CD14-positive monocyte (primary cell): ENCODE results near the gene COPE. TPM values are rescaled to one million over a fixed set of nuclear protein-coding genes. Genes with fewer than 3 reads are reported as not detected.

Experiments used
- DNase-seq, 3 donors: peaks; one replicate each; pipeline ENCODE4 v3.0.0-alpha.2; 2011 to 2022
- H2AFZ ChIP-seq: 2 replicates; pipeline ENCODE4 v1.6.0; 2012; ENCODE audit warnings: mild to moderate bottlenecking, low read depth, low read length, inconsistent platforms; ENCODE audit not compliant: insufficient read depth, poor library complexity, severe bottlenecking
- H3K27ac ChIP-seq, 2 donors: 1 replicate in 1 of 2; 2 replicates in 1 of 2; pipeline ENCODE4 v1.5.1; 2012 to 2013; ENCODE audit warnings: low read length in 2 of 2, control low read depth in 1 of 2, inconsistent platforms in 1 of 2, low read depth in 1 of 2, mild to moderate bottlenecking in 1 of 2
- H3K27me3 ChIP-seq, 2 donors: one replicate each; pipeline versions ENCODE4 v1.6.0 to v1.6.1; 2011 to 2013; ENCODE audit warnings: low read length in 2 of 2; ENCODE audit not compliant: control insufficient read depth in 2 of 2, insufficient read depth in 2 of 2
- H3K36me3 ChIP-seq, 2 donors: replicated peaks in 1 of 2; 1 replicate in 1 of 2; 2 replicates in 1 of 2; pipeline versions ENCODE4 v1.5.1 to v1.6.1; 2012 to 2013; ENCODE audit warnings: low read length in 2 of 2, control low read depth in 1 of 2, inconsistent platforms in 1 of 2, mild to moderate bottlenecking in 1 of 2; ENCODE audit not compliant: insufficient read depth in 2 of 2, control insufficient read depth in 1 of 2
- H3K4me1 ChIP-seq, 2 donors: 1 replicate in 1 of 2; 2 replicates in 1 of 2; pipeline versions ENCODE4 v1.5.1 to v1.6.1; 2012 to 2013; ENCODE audit warnings: low read length in 2 of 2, control low read depth in 1 of 2, inconsistent platforms in 1 of 2, mild to moderate bottlenecking in 1 of 2, moderate library complexity in 1 of 2; ENCODE audit not compliant: insufficient read depth in 2 of 2, control insufficient read depth in 1 of 2
- H3K4me2 ChIP-seq: replicated peaks from 2 replicates; pipeline ENCODE3; 2012; ENCODE audit warnings: low read length, moderate library complexity, mild to moderate bottlenecking; ENCODE audit not compliant: poor library complexity, severe bottlenecking; ENCODE audit errors: extremely low read depth
- H3K4me3 ChIP-seq, 3 experiments: fragments of 200-600 bp in 1 of 3; sonication (generic) in 1 of 3; replicated peaks in 1 of 3; 1 replicate in 2 of 3; 2 replicates in 1 of 3; pipeline ENCODE4 v1.5.1; 2011 to 2013; ENCODE audit warnings: low read length in 3 of 3, mild to moderate bottlenecking in 3 of 3, control low read depth in 2 of 3, low read depth in 2 of 3, inconsistent platforms in 1 of 3, moderate library complexity in 1 of 3
- H3K79me2 ChIP-seq: 2 replicates; pipeline ENCODE4 v1.6.0; 2012; ENCODE audit warnings: mild to moderate bottlenecking, control low read depth, inconsistent platforms, low read length, moderate library complexity; ENCODE audit not compliant: insufficient read depth
- H3K9ac ChIP-seq: 2 replicates; pipeline ENCODE4 v1.6.0; 2017; ENCODE audit warnings: low read length, mild to moderate bottlenecking; ENCODE audit not compliant: insufficient read depth, poor library complexity, severe bottlenecking
- H3K9me3 ChIP-seq, 2 donors: replicated peaks in 1 of 2; 1 replicate in 1 of 2; 2 replicates in 1 of 2; pipeline versions ENCODE4 v1.5.1 to v1.6.1; 2012 to 2013; ENCODE audit warnings: low read length in 2 of 2, control low read depth in 1 of 2; ENCODE audit not compliant: control insufficient read depth in 1 of 2, insufficient read depth in 1 of 2
- H4K20me1 ChIP-seq: 2 replicates; pipeline ENCODE4 v1.6.0; 2012; ENCODE audit warnings: mild to moderate bottlenecking, low read length, control low read depth, moderate library complexity; ENCODE audit not compliant: insufficient read depth
- H3K27ac Mint-ChIP-seq, 7 donors: one replicate each; pipeline ENCODE4 v1.8.0; 2020; ENCODE audit warnings: mild to moderate bottlenecking in 7 of 7, mixed read lengths in 7 of 7, moderate library complexity in 6 of 7, inconsistent platforms in 2 of 7
- H3K27me3 Mint-ChIP-seq, 3 donors: one replicate each; pipeline ENCODE4 v1.8.0; 2021 to 2022; ENCODE audit warnings: low read depth in 3 of 3, mild to moderate bottlenecking in 3 of 3, mixed read lengths in 3 of 3, moderate library complexity in 3 of 3, inconsistent platforms in 1 of 3
- H3K36me3 Mint-ChIP-seq, 2 donors: one replicate each; pipeline ENCODE4 v1.8.0; 2020; ENCODE audit warnings: mixed read lengths in 2 of 2, inconsistent platforms in 1 of 2, mild to moderate bottlenecking in 1 of 2
- H3K4me1 Mint-ChIP-seq: one replicate; pipeline ENCODE4 v1.8.0; 2020; ENCODE audit warnings: mild to moderate bottlenecking, mixed read lengths
- H3K4me3 Mint-ChIP-seq, 2 donors: one replicate each; pipeline ENCODE4 v1.8.0; 2020; ENCODE audit warnings: mild to moderate bottlenecking in 2 of 2, mixed read lengths in 2 of 2, moderate library complexity in 1 of 2
- H3K9me3 Mint-ChIP-seq, 7 donors: one replicate each; pipeline ENCODE4 v1.8.0; 2020 to 2022; ENCODE audit warnings: mixed read lengths in 7 of 7, mild to moderate bottlenecking in 6 of 7, moderate library complexity in 6 of 7, inconsistent platforms in 2 of 7
- WGBS: methylation state at CpG from one replicate; pipeline ENCODE4 v1.1.5; 2013; ENCODE audit warnings: missing lambda C conversion rate; ENCODE audit not compliant: insufficient coverage; 5-methylcytosine and 5-hydroxymethylcytosine counted together
- intact Hi-C, 2 donors: fragments of 100-400 bp; cut with micrococcal nuclease; formaldehyde crosslinking; loops; one replicate each; pipeline versions ENCODE4 v1.15.0 to v1.15.1; 2023
- polyA plus RNA-seq, 3 donors: library from polyadenylated mRNA; depleted of rRNA in 1 of 3; unstranded in 2 of 3; stranded (reverse) in 1 of 3; fragments of 300-500 nt in 2 of 3; fragments of >200 nt in 1 of 3; fragmentation: Illumina TruSeq in 2 of 3; gene quantifications; 1 replicate in 2 of 3; 2 replicates in 1 of 3; pipeline ENCODE4 v1.2.3, GENCODE V29; 2012 to 2021
- TF ChIP-seq, protein P1 (sequence below): fragments of 200-600 bp; IDR thresholded peaks from one replicate; pipeline ENCODE4 v1.8.0; 2022; ENCODE audit warnings: antibody characterized with exemption, mild to moderate bottlenecking

Gene COPE
- polyA plus RNA-seq, 3 donors, result 331 to 345 (median 345) TPM

DNA sequence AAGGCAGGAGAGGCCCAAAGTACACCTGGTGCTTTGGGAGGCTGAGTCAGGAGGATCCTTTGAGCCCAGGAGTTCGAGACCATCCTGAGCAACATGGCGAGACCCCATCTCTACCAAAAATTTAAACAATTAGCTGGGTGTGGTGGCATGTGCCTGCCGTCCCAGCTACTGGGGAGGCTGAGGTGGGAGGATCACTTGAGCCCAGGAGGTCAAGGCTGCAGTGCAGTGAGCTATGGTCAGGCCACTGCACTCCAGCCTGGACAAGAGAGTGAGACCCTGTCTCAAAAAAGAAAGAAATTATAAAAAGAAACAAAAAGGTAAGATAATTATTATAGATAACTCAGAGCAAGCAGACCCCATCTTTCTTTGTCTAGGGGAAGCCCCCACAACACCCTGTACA is 20.0 kb upstream of the COPE start:
- WGBS, result no CpG with 5 or more reads among the region's 3 CpGs
- H3K27ac Mint-ChIP-seq, result peak overlapping the region in 3 of 7 donors; percentile 50 to 86 (median 66)
- intact Hi-C loops, result no loop called here

DNA sequence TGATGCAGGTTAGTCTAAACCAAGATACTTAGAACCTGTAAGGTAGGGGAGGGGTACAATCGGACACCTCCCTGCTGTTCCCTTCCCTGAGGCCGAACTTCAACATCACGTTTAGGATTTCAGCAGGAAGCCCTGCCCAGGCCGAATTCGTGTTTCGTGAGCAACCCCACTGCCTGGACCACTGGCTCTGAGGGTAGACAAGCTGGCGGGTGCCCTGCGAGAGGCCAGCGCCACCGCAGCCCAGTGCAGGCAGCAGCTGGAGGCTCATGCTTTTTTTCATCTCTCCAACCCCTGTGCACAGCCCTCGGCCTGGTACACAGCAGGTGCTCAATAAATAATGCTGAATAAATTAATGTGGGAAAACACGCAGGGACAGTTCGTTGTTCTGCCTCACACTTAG is 14.1 kb upstream of the COPE start:
- H3K4me1 ChIP-seq, result peaks cover 11 to 15% of the 10 kb centered on the region in 2 donors
- peak overlapping the region in 2 of 7 donors; percentile 43 to 52 for H3K27ac Mint-ChIP-seq
- no peaks in the 10 kb centered on the region for H3K27me3 ChIP-seq
- no peak overlapping the region for H3K9ac ChIP-seq
- H3K36me3 Mint-ChIP-seq, result peaks cover 53 to 81% of the 10 kb centered on the region in 2 donors
- H3K9me3 Mint-ChIP-seq, result peaks cover 0 to 2% (median 0%) of the 10 kb centered on the region in 7 donors
- peaks cover 39 to 65% of the 10 kb centered on the region in 2 donors for H3K36me3 ChIP-seq
- no peak overlapping the region for H2AFZ ChIP-seq
- no peak overlapping the region for H3K27ac ChIP-seq
- peak overlapping the region; percentile 90 for H3K4me2 ChIP-seq
- no peak for DNase-seq
- intact Hi-C loops, result loop anchor here in 1 of 2 donors (2.0 to 5.0 kb wide), 3 partner anchors 54 to 296 kb away; partner anchors contain the start of genes ARMC6, KLHL26 and SUGP2
- no peaks in the 10 kb centered on the region for H3K9me3 ChIP-seq
- H3K79me2 ChIP-seq, result peaks cover 6% of the 10 kb centered on the region
- peaks cover 45% of the 10 kb centered on the region for H4K20me1 ChIP-seq
- H3K4me1 Mint-ChIP-seq, result peaks cover 19% of the 10 kb centered on the region
- TF ChIP-seq, protein P1, sequence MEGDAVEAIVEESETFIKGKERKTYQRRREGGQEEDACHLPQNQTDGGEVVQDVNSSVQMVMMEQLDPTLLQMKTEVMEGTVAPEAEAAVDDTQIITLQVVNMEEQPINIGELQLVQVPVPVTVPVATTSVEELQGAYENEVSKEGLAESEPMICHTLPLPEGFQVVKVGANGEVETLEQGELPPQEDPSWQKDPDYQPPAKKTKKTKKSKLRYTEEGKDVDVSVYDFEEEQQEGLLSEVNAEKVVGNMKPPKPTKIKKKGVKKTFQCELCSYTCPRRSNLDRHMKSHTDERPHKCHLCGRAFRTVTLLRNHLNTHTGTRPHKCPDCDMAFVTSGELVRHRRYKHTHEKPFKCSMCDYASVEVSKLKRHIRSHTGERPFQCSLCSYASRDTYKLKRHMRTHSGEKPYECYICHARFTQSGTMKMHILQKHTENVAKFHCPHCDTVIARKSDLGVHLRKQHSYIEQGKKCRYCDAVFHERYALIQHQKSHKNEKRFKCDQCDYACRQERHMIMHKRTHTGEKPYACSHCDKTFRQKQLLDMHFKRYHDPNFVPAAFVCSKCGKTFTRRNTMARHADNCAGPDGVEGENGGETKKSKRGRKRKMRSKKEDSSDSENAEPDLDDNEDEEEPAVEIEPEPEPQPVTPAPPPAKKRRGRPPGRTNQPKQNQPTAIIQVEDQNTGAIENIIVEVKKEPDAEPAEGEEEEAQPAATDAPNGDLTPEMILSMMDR, result no peak
- H3K27me3 Mint-ChIP-seq, result peaks cover 0 to 3% (median 0%) of the 10 kb centered on the region in 3 donors
- H3K4me3 Mint-ChIP-seq, result no peak overlapping the region
- WGBS, result 82% methylated on average over 10 of the region's 13 CpGs
- peak overlapping the region in 1 of 3 experiments; percentile 77 for H3K4me3 ChIP-seq

More for the DNA sequence above, 20.0 kb upstream of the COPE start:
- Mint-ChIP-seq H3K27me3 (peaks cover 0 to 1% (median 0%) of the 10 kb centered on the region in 3 donors), H3K36me3 (peaks cover 36 to 52% of the 10 kb centered on the region in 2 donors), H3K4me3 (peak overlapping the region; percentile 90 to 95), H3K4me1 (peaks cover 27% of the 10 kb centered on the region), H3K9me3 (peaks cover 0 to 2% (median 0%) of the 10 kb centered on the region in 7 donors)
- H3K4me2 ChIP-seq, result peak overlapping the region; percentile 96
- TF ChIP-seq, protein P1, result no peak
- H4K20me1 ChIP-seq, result peaks cover 24% of the 10 kb centered on the region
- peak overlapping the region in 1 of 2 donors; percentile 88 for H3K27ac ChIP-seq
- H3K4me3 ChIP-seq, result peak overlapping the region in 1 of 3 experiments; percentile 90
- H3K27me3 ChIP-seq, result no peaks in the 10 kb centered on the region
- no peaks in the 10 kb centered on the region for H3K9me3 ChIP-seq
- H3K36me3 ChIP-seq, result peaks cover 16 to 31% of the 10 kb centered on the region in 2 donors
- H3K4me1 ChIP-seq, result peaks cover 16 to 24% of the 10 kb centered on the region in 2 donors
- H3K79me2 ChIP-seq, result peaks cover 40% of the 10 kb centered on the region
- no peak for DNase-seq
- H3K9ac ChIP-seq, result peak overlapping the region; percentile 84
- no peak overlapping the region for H2AFZ ChIP-seq
